Tibial artery (tissue), 4 donors: ENCODE measurements around the gene DCT.
"Not testable (repeated sequence)": the region's sequence is repeated elsewhere in the genome, so short reads cannot be mapped to it uniquely, and the experiment has no call there.

Experiments used
- DNase-seq, 2 donors: peaks; one replicate each; pipeline ENCODE4 v3.0.0-alpha.2; 2019
- H3K27ac ChIP-seq, 2 donors: fragments of 200-600 bp; sonication (generic) in 1 of 2; 1 replicate in 1 of 2; 2 replicates in 1 of 2; pipeline ENCODE4 v1.5.1; 2018 to 2019; ENCODE audit warnings: mild to moderate bottlenecking in 1 of 2
- H3K27me3 ChIP-seq, 2 donors: fragments of 200-600 bp; sonication (generic) in 1 of 2; one replicate each; pipeline versions ENCODE4 v1.5.1 to v1.6.0; 2016 to 2019
- H3K36me3 ChIP-seq, 3 donors: fragments of 200-600 bp; sonication (generic) in 2 of 3; one replicate each; pipeline ENCODE4 v1.5.1; 2016 to 2019; ENCODE audit warnings: mild to moderate bottlenecking in 2 of 3
- H3K4me1 ChIP-seq, 4 donors: fragments of 200-600 bp; sonication (generic) in 2 of 4; 1 replicate in 3 of 4; 2 replicates in 1 of 4; pipeline ENCODE4 v1.5.1; 2016 to 2019
- H3K4me3 ChIP-seq, 2 donors: fragments of 200-600 bp; sonication (generic) in 1 of 2; 1 replicate in 1 of 2; 2 replicates in 1 of 2; pipeline ENCODE4 v1.5.1; 2018 to 2019; ENCODE audit warnings: mild to moderate bottlenecking in 2 of 2
- H3K9me3 ChIP-seq, 3 donors: fragments of 200-600 bp; sonication (generic) in 1 of 3; one replicate each; pipeline ENCODE4 v1.5.1; 2016 to 2019
- CTCF ChIP-seq, 2 experiments: fragments of 200-600 bp in 1 of 2; fragments of 450-650 bp in 1 of 2; IDR thresholded peaks; one replicate each; pipeline ENCODE4 v1.5.1; 2017 to 2019; ENCODE audit warnings: antibody characterized with exemption in 2 of 2, mild to moderate bottlenecking in 1 of 2, moderate library complexity in 1 of 2
- intact Hi-C: fragments of 100-400 bp; cut with DNase I; formaldehyde crosslinking; loops from one replicate; pipeline ENCODE4 v1.15.0; 2023; ENCODE audit warnings: low total_unique reads

DCT gene

GRCh38 chr13:94515911-94516310, 36.4 kb upstream of the DCT start:
- no peak for TF ChIP-seq CTCF (IDR thresholded peaks at IDR 0.05)
- peaks cover 0 to under 1% (median 0%) of the 10 kb centered on the region in 3 donors for H3K36me3 ChIP-seq
- no peak for DNase-seq
- no peaks in the 10 kb centered on the region for H3K9me3 ChIP-seq
- H3K4me1 ChIP-seq = no peaks in the 10 kb centered on the region
- intact Hi-C loops = no loop called here
- no peak overlapping the region for H3K4me3 ChIP-seq
- no peak overlapping the region for H3K27ac ChIP-seq
- H3K27me3 ChIP-seq = no peaks in the 10 kb centered on the region

GRCh38 chr13:94515374-94515773, 35.9 kb upstream of the DCT start:
- H3K4me3 ChIP-seq = no peak overlapping the region
- H3K27ac ChIP-seq = no peak overlapping the region
- no peaks in the 10 kb centered on the region for H3K36me3 ChIP-seq
- intact Hi-C loops = no loop called here
- H3K4me1 ChIP-seq = no peaks in the 10 kb centered on the region
- DNase-seq = no peak
- no peaks in the 10 kb centered on the region for H3K27me3 ChIP-seq
- no peak for TF ChIP-seq CTCF (IDR thresholded peaks at IDR 0.05)
- H3K9me3 ChIP-seq = no peaks in the 10 kb centered on the region

GRCh38 chr13:94513026-94513425, 33.5 kb upstream of the DCT start:
- DNase-seq = no peak
- intact Hi-C loops = no loop called here
- TF ChIP-seq CTCF (IDR thresholded peaks at IDR 0.05) = no peak
- no peaks in the 10 kb centered on the region for H3K9me3 ChIP-seq
- H3K36me3 ChIP-seq = no peaks in the 10 kb centered on the region
- no peak overlapping the region for H3K4me3 ChIP-seq
- H3K4me1 ChIP-seq = no peaks in the 10 kb centered on the region
- no peak overlapping the region for H3K27ac ChIP-seq
- no peaks in the 10 kb centered on the region for H3K27me3 ChIP-seq

- no peaks in the 10 kb centered on the region for H3K4me1 ChIP-seq
- no peak overlapping the region for H3K27ac ChIP-seq
- no peaks in the 10 kb centered on the region for H3K27me3 ChIP-seq
- intact Hi-C loops = no loop called here
- H3K4me3 ChIP-seq = no peak overlapping the region
- TF ChIP-seq CTCF (IDR thresholded peaks at IDR 0.05) = no peak
- no peaks in the 10 kb centered on the region for H3K9me3 ChIP-seq
- DNase-seq = no peak
- H3K36me3 ChIP-seq = no peaks in the 10 kb centered on the region
Observed at GRCh38 chr13:94505730-94506129, 26.2 kb upstream of the DCT start.

- Histone ChIP-seq H3K27me3 (no peaks in the 10 kb centered on the region), H3K27ac (no peak overlapping the region), H3K36me3 (no peaks in the 10 kb centered on the region), H3K4me1 (no peaks in the 10 kb centered on the region), H3K4me3 (no peak overlapping the region), H3K9me3 (peaks cover 0 to 2% (median 0%) of the 10 kb centered on the region in 3 donors)
- intact Hi-C loops = no loop called here
- no peak for DNase-seq
- no peak for TF ChIP-seq CTCF (IDR thresholded peaks at IDR 0.05)
Observed at GRCh38 chr13:94503851-94504250, 24.4 kb upstream of the DCT start.

GRCh38 chr13:94498831-94499230, 19.3 kb upstream of the DCT start:
- H3K4me1 ChIP-seq, H3K36me3 ChIP-seq, H3K4me3 ChIP-seq, DNase-seq, H3K27ac ChIP-seq, H3K27me3 ChIP-seq, intact Hi-C loops: not testable (repeated sequence)
- H3K9me3 ChIP-seq = peaks cover 0 to 10% (median 0%) of the 10 kb centered on the region in 3 donors
